ENCODE results near the gene SLC22A25.

Gene SLC22A25

DNA sequence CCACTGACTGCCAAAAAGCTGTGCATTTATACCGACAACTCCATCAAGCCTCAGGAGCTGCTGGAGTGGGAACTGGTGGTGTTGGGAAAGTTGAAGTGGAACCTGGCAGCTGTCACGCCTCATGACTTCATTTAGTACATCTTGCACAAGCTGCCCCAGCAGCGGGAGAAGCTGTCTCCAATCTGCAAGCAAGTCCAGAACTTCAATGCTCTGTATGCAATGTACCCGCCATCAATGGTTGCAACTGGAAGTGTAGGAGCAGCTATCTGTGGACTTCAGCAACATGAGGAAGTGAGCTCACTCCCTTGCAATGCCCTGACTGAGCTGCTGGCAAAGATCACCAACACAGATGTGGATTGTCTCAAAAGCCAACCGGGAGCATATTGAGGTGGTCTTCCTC lies at the start of gene SLC22A25:
Gene SLC22A25, minus strand, starts transcription at position 67 of the 400 bp plus-strand sequence. CDS start 13,947 bp downstream, outside the sequence.
- no peak for DNase-seq (ENCODE audit: extremely low spot score)
- TF ChIP-seq, protein P1, sequence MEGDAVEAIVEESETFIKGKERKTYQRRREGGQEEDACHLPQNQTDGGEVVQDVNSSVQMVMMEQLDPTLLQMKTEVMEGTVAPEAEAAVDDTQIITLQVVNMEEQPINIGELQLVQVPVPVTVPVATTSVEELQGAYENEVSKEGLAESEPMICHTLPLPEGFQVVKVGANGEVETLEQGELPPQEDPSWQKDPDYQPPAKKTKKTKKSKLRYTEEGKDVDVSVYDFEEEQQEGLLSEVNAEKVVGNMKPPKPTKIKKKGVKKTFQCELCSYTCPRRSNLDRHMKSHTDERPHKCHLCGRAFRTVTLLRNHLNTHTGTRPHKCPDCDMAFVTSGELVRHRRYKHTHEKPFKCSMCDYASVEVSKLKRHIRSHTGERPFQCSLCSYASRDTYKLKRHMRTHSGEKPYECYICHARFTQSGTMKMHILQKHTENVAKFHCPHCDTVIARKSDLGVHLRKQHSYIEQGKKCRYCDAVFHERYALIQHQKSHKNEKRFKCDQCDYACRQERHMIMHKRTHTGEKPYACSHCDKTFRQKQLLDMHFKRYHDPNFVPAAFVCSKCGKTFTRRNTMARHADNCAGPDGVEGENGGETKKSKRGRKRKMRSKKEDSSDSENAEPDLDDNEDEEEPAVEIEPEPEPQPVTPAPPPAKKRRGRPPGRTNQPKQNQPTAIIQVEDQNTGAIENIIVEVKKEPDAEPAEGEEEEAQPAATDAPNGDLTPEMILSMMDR (IDR thresholded peaks at IDR 0.05; ENCODE audit: control extremely low read depth, extremely low read depth, low read depth, missing control alignments): no peak
- ChIA-PET POLR2A (no interaction called here), CTCF (no interaction called here)

DNA sequence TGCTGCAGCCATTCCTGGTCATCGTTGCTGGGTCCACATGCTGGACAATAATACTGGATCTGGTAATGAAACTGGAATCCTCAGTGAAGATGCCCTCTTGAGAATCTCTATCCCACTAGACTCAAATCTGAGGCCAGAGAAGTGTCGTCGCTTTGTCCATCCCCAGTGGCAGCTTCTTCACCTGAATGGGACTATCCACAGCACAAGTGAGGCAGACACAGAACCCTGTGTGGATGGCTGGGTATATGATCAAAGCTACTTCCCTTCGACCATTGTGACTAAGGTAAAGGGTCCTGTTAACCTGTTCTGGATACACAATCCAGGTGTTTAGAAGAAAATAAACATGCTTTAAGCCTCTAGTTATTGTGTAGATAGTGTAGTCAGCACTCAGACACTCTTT lies 46.9 kb upstream of the SLC22A25 start:
- TF ChIP-seq, protein P1 (IDR thresholded peaks at IDR 0.05; ENCODE audit: control extremely low read depth, extremely low read depth, low read depth, missing control alignments): no peak

DNA sequence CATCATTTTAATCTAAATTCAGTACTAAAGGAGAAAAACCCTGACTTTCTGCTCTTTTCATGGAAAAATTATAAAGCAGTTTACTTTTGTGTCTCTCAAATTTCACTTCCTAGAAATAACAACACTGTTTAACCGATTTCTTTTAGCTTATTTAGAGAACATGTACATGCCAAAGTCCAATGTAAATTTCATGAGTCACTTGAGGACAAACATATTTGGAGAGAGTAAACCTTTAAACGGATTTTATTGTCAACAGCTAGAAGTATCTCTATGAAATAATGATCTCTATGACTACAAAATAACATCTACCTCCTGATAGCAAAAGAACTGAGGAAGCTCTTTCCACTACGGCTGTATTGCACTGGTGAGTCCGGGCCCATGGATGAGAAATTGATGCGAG lies 46.3 kb upstream of the SLC22A25 start:
- TF ChIP-seq, protein P1 (IDR thresholded peaks at IDR 0.05; ENCODE audit: control extremely low read depth, extremely low read depth, low read depth, missing control alignments): no peak
- ChIA-PET CTCF (interaction anchor here (0.8 kb wide), 1 partner anchor 15 kb away, joined by 3 read pairs; no protein-coding TSS in a partner anchor), POLR2A (no interaction called here)
- no peak for DNase-seq (ENCODE audit: extremely low spot score)

More for the DNA sequence above, 46.9 kb upstream of the SLC22A25 start:
- ChIA-PET POLR2A (no interaction called here), CTCF (no interaction called here)
- no peak for DNase-seq (ENCODE audit: extremely low spot score)

DNA sequence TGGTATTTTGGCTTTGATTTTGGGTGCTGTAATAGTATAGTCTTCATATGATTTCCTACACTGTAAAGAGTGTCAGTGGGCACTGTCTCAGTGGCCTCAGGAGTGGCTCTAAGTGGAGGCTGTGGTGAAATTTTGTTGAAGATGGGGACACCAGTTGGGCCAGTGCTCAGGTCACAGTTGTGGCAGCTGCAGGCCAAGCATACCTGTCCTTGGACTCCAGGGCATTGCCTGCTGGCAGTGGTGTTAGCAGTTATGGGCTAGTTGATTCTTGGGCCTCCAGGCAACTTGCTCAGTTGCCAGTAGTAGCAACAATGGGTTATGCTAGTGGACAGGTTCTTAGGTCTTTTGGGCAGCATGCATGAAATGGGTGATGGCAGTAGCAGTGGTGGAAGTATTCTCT lies 39.2 kb upstream of the SLC22A25 start:
- TF ChIP-seq, protein P1 (IDR thresholded peaks at IDR 0.05; ENCODE audit: control extremely low read depth, extremely low read depth, low read depth, missing control alignments): no peak
- ChIA-PET CTCF (no interaction called here), POLR2A (no interaction called here)
- no peak for DNase-seq (ENCODE audit: extremely low spot score)

DNA sequence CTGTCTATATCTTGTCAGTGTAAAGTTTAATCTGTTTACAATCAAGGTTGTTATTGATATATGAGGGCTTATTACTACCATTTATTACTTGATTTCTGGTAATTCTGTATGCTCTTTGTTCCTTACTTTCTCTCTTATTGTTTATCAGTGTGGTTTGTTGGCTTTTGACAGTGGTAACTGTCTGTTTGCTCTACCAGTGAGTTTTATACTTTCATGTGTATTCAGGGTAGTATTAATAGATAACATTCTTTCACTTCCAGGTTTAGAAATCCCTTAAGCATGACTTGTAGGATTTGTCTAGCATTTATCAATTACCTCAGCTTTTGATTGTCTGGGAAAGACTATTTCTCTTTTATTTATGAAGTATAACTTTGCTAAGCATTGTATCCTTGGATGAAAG lies 37.5 kb upstream of the SLC22A25 start:
- no peak for DNase-seq (ENCODE audit: extremely low spot score)
- TF ChIP-seq, protein P1 (IDR thresholded peaks at IDR 0.05; ENCODE audit: control extremely low read depth, extremely low read depth, low read depth, missing control alignments): no peak
- ChIA-PET POLR2A (no interaction called here), CTCF (no interaction called here)

DNA sequence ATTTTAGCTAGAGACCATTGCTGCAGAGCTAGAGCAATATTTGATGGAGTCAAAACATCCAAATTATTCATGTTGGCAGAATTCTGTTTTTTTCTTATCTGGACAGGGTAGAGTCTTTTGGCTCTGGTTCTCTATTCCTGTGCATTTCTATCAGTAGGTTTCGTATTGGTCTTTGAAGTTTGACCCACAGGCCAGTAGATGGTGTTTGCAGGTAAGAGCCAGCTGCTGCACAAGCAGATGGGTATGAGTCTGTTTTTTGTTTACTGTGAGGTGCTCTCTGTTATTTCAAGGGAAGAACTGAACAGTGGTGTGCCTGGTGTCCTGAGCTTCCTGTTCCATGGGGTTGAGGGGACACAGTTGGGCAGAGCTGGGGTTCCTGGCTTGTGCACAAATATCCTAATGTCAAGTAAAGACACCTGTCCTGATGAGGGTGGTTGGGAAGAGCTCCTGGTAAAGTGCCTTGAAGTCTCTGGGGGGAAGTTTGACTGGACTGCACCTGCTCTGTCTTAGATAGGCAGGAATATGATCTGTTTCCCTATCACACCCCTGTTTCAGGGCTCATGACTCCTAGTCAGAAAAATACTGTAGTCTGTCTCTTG lies 34.0 kb upstream of the SLC22A25 start:
- TF ChIP-seq, protein P1 (IDR thresholded peaks at IDR 0.05; ENCODE audit: control extremely low read depth, extremely low read depth, low read depth, missing control alignments): peak; percentile 49
- DNase-seq (ENCODE audit: extremely low spot score): no peak
- ChIA-PET POLR2A (no interaction called here), CTCF (interaction anchor here (1.2 to 1.6 kb wide), 2 partner anchors 14 to 353 kb away, joined by 4 to 7 read pairs; no protein-coding TSS in a partner anchor)
